Measurements from ENCODE around the gene THADA.

THADA gene

DNA sequence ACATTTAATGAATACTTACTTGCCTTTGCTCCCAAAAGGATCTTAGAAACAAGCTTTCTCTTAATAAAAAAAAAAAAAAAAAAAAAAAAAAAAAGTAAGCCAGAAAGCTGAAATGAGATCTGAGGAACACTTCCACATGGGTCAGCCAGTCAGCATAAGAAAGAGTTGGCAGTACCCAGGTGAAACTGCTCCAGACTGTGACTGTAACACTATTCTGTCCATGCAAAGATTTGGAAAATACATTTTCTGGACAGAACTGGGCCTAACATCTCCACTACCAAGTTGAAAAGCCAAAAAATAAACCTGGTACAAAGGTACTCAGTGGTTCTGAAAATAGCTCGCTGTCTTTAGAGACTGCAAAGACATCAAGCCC lies 135.7 kb downstream of the THADA start:
- no peak overlapping the region for H3K4me3 ChIP-seq (ENCODE audit: low read depth, low read length)
- TF ChIP-seq, protein P1, sequence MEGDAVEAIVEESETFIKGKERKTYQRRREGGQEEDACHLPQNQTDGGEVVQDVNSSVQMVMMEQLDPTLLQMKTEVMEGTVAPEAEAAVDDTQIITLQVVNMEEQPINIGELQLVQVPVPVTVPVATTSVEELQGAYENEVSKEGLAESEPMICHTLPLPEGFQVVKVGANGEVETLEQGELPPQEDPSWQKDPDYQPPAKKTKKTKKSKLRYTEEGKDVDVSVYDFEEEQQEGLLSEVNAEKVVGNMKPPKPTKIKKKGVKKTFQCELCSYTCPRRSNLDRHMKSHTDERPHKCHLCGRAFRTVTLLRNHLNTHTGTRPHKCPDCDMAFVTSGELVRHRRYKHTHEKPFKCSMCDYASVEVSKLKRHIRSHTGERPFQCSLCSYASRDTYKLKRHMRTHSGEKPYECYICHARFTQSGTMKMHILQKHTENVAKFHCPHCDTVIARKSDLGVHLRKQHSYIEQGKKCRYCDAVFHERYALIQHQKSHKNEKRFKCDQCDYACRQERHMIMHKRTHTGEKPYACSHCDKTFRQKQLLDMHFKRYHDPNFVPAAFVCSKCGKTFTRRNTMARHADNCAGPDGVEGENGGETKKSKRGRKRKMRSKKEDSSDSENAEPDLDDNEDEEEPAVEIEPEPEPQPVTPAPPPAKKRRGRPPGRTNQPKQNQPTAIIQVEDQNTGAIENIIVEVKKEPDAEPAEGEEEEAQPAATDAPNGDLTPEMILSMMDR (conservative IDR thresholded peaks at IDR 0.05; ENCODE audit: low read depth, low read length): no peak
- DNase-seq (ENCODE audit: low read depth): no peak

DNA sequence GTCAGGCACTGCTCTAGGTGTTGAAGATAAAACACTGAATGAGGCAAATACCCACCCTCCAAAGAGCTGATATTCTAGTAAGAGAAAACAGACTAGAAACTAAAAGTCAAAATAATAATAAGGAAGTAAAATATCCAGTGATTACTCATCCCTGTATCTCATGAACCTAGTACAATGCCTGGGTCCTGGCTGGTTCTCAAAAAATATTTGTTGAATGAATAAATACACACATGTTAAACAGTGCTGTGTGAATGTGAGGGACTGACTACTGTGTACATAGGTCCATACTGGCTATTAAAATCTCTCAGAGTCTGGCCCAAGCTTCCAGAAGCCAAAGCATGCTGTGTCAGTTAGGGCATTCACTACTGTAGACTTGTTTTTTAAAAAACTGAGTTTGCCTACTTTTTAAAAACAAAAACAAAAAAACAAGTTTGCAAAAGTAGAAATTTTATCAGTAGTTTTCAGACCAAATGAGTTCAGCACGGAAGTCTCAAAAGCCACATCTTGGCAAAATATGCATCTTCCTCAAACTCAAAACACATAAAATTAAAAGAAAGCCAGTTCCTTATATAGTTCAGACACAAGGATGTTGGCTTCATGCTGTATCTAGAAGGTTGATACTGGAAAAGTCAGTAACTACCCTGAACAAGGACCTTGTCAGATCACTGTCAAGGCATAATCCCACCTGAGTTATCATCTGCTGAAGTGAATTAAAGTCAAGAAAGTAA lies 136.2 kb downstream of the THADA start:
- no peak overlapping the region for H3K4me3 ChIP-seq (ENCODE audit: low read depth, low read length)
- TF ChIP-seq, protein P1 (conservative IDR thresholded peaks at IDR 0.05; ENCODE audit: low read depth, low read length): no peak
- DNase-seq (ENCODE audit: low read depth): peak; percentile 70

DNA sequence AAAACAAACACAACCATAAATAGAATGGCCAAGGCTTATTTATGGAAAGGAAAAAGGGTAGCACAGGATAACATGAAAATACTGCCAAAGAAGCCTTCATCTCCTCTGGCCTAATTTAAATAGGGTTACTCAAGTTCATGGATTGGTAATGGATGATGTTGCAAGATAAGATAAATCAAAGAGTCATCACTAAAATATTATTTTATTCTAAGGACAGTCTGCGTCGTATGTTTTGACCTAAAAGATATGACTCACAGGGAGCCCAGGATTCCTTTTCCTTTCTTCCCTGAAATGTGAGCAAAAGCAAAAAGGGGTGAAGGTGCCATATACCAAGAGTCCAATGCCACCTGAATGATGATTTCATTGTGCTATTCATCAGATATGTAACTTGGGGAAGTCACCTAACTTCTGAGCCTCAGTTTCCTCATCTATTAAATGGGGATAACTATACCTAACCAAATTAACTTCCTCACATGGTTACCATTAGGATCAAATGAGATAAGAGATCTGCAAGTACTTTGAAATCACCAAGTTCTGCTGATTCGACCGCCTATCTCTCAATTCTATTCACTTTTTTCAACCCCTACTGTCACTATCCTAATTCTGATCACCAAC lies 137.7 kb downstream of the THADA start:
- TF ChIP-seq, protein P1 (conservative IDR thresholded peaks at IDR 0.05; ENCODE audit: low read depth, low read length): no peak
- peak; percentile 63 for DNase-seq (ENCODE audit: low read depth)
- no peak overlapping the region for H3K4me3 ChIP-seq (ENCODE audit: low read depth, low read length)

DNA sequence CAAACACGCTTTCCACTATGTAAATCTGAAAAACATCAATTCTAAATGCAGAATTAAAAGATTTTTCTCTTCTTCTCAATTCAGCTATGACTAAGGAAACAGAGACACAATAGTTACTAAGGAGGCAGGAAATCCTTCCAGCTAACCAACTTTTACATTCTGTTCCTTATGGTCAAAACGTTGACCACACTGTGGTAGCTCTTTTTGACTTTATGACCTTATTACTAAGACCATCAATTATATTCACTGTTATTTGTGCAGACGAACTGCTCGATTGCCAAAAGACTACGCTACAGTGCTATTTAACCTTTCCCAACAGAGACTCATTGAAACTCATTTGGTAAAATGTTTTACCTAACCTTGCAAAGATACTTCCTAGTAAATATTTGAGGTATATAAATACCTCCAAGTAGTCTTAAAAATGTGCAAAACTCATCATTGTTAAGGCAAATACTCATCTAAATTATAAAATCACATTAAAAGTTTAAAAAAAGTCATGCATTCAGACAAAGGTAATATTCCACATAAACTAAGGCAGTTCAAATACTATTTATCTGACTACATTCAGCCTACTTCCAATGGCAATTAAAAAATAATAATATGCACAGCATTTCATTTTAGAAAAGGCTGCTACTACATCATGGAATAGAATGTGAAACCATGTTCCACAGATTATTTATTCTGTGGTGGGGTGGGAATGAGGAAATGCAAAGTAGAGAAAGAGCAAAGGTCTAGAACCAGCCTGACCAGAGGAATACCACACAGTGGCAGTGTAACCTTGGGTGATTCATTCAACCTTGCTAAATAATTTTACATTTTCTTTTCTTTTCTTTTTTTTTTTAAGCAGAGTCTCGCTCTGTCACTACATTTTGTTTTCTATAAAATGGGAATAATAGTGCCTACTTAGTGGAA lies 139.9 kb downstream of the THADA start:
- no peak overlapping the region for H3K4me3 ChIP-seq (ENCODE audit: low read depth, low read length)
- TF ChIP-seq, protein P1 (conservative IDR thresholded peaks at IDR 0.05; ENCODE audit: low read depth, low read length): no peak
- DNase-seq (ENCODE audit: low read depth): peak; percentile 94

DNA sequence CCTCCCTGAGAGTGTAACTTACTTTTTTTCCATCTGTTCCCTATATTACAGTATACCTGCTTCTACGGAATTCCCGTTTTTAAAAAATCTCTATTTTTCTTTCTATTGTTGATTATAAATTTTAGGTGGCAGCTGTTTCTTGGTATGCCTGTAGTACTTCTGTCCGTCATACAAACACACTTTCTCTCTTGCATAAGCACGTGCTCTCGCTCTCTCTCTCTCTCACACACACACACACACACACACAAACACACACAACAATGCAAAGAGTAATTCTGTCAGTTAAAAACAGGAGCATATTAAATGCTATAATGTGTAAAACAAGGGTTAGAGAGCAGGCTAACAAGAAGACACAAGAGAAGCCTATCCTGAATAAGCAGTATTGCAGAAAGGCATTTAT lies 140.5 kb downstream of the THADA start:
- peak; percentile 49 for DNase-seq (ENCODE audit: low read depth)
- no peak overlapping the region for H3K4me3 ChIP-seq (ENCODE audit: low read depth, low read length)
- TF ChIP-seq, protein P1 (conservative IDR thresholded peaks at IDR 0.05; ENCODE audit: low read depth, low read length): no peak

DNA sequence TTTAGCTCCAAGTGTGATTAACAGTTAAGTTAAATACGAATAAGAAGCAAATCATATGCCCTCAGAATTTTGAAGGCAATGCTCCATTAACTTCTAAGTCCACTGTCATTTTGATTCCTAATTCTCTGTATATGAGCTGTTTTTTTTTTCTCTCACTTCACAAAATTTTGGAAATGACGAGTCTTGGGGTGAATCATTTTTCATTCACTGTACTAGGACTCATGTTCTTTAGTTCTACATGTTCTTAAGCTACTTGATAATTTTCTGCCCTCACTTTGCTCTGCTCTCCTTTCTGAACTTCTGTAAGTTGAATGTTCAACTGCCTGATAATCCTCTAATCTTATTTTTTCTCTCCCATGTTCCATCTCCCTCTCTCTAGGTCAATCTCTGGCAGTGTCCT lies 141.0 kb downstream of the THADA start:
- DNase-seq (ENCODE audit: low read depth): no peak
- H3K4me3 ChIP-seq (ENCODE audit: low read depth, low read length): no peak overlapping the region
- TF ChIP-seq, protein P1 (conservative IDR thresholded peaks at IDR 0.05; ENCODE audit: low read depth, low read length): no peak
